NT2/D1 (cell line): ENCODE data around the gene NOG.

Experiments used
- DNase-seq: peaks from one replicate; pipeline ENCODE4 v3.0.0-alpha.2; 2011; ENCODE audit warnings: low read depth, low spot score
- H3K27me3 ChIP-seq: 2 replicates; pipeline ENCODE4 v1.6.0; 2011; ENCODE audit warnings: mild to moderate bottlenecking; ENCODE audit not compliant: insufficient read length, insufficient read depth
- H3K36me3 ChIP-seq: 2 replicates; pipeline ENCODE4 v1.6.1; 2011; ENCODE audit warnings: mild to moderate bottlenecking, low read length, mixed read lengths; ENCODE audit not compliant: insufficient read depth, insufficient read length
- H3K4me1 ChIP-seq: 2 replicates; pipeline ENCODE4 v1.5.1; 2011; ENCODE audit not compliant: insufficient read depth, insufficient read length
- H3K4me3 ChIP-seq: 2 replicates; pipeline ENCODE4 v1.5.1; 2011; ENCODE audit warnings: low read depth; ENCODE audit not compliant: insufficient read length
- H3K9ac ChIP-seq: 2 replicates; pipeline ENCODE4 v1.6.0; 2011; ENCODE audit warnings: low read depth; ENCODE audit not compliant: insufficient read length
- H3K9me3 ChIP-seq: 2 replicates; pipeline ENCODE4 v1.5.1; 2011; ENCODE audit warnings: mild to moderate bottlenecking, low read length; ENCODE audit not compliant: insufficient read depth
- SUZ12 ChIP-seq: IDR thresholded peaks from 2 replicates; pipeline ENCODE4 v1.6.1; 2011; ENCODE audit not compliant: insufficient read length, insufficient read depth; ENCODE audit errors: extremely low read depth
- YY1 ChIP-seq: IDR thresholded peaks from 2 replicates; pipeline ENCODE4 v1.6.1; 2011; ENCODE audit not compliant: insufficient read length, insufficient read depth
- ZNF274 ChIP-seq: IDR thresholded peaks from 2 replicates; pipeline ENCODE4 v1.6.1; 2011; ENCODE audit warnings: mild to moderate bottlenecking, low read depth, low read length

NOG gene

GRCh38 chr17:56592487-56593085, 913 bp upstream of the NOG start:
- H3K9ac ChIP-seq = peak overlapping the region; percentile 81
- no peaks in the 10 kb centered on the region for H3K36me3 ChIP-seq
- peak overlapping the region; percentile 60 for H3K4me3 ChIP-seq
- TF ChIP-seq ZNF274 = no peak
- no peak for TF ChIP-seq YY1
- no peak for TF ChIP-seq SUZ12
- no peak for DNase-seq
- H3K4me1 ChIP-seq = peaks cover 3% of the 10 kb centered on the region
- H3K27me3 ChIP-seq = peaks cover 14% of the 10 kb centered on the region
- H3K9me3 ChIP-seq = no peaks in the 10 kb centered on the region

GRCh38 chr17:56593086-56593645, 333 bp upstream of the NOG start:
- peaks cover 4% of the 10 kb centered on the region for H3K4me1 ChIP-seq
- TF ChIP-seq YY1 = no peak
- TF ChIP-seq ZNF274 = no peak
- no peak for TF ChIP-seq SUZ12
- no peaks in the 10 kb centered on the region for H3K36me3 ChIP-seq
- no peak for DNase-seq
- H3K9me3 ChIP-seq = no peaks in the 10 kb centered on the region
- H3K9ac ChIP-seq = peak overlapping the region; percentile 81
- peaks cover 20% of the 10 kb centered on the region for H3K27me3 ChIP-seq
- H3K4me3 ChIP-seq = peak overlapping the region; percentile 70

- Histone ChIP-seq H3K36me3 (no peaks in the 10 kb centered on the region), H3K4me3 (peak overlapping the region; percentile 70), H3K9me3 (no peaks in the 10 kb centered on the region), H3K27me3 (peaks cover 27% of the 10 kb centered on the region), H3K9ac (peak overlapping the region; percentile 85), H3K4me1 (peaks cover 5% of the 10 kb centered on the region)
- TF ChIP-seq SUZ12 (no peak), ZNF274 (no peak), YY1 (no peak)
- no peak for DNase-seq
Observed at GRCh38 chr17:56594320-56595107, 1.0 kb downstream of the NOG start.

- Histone ChIP-seq H3K4me3 (peak overlapping the region; percentile 70), H3K9me3 (no peaks in the 10 kb centered on the region), H3K4me1 (peaks cover 5% of the 10 kb centered on the region), H3K27me3 (peaks cover 27% of the 10 kb centered on the region), H3K36me3 (no peaks in the 10 kb centered on the region), H3K9ac (no peak overlapping the region)
- DNase-seq = no peak
- TF ChIP-seq ZNF274 = no peak
- no peak for TF ChIP-seq SUZ12
- no peak for TF ChIP-seq YY1
Observed at GRCh38 chr17:56595108-56595418, 1.6 kb downstream of the NOG start.

- Histone ChIP-seq H3K9ac (peak overlapping the region; percentile 29), H3K4me1 (peaks cover 5% of the 10 kb centered on the region), H3K36me3 (no peaks in the 10 kb centered on the region), H3K4me3 (peak overlapping the region; percentile 36), H3K27me3 (peaks cover 27% of the 10 kb centered on the region), H3K9me3 (no peaks in the 10 kb centered on the region)
- peak; percentile 55 for DNase-seq
- TF ChIP-seq ZNF274 = no peak
- TF ChIP-seq YY1 = no peak
- no peak for TF ChIP-seq SUZ12
Observed at GRCh38 chr17:56595831-56596690, 2.6 kb downstream of the NOG start.

DNA sequence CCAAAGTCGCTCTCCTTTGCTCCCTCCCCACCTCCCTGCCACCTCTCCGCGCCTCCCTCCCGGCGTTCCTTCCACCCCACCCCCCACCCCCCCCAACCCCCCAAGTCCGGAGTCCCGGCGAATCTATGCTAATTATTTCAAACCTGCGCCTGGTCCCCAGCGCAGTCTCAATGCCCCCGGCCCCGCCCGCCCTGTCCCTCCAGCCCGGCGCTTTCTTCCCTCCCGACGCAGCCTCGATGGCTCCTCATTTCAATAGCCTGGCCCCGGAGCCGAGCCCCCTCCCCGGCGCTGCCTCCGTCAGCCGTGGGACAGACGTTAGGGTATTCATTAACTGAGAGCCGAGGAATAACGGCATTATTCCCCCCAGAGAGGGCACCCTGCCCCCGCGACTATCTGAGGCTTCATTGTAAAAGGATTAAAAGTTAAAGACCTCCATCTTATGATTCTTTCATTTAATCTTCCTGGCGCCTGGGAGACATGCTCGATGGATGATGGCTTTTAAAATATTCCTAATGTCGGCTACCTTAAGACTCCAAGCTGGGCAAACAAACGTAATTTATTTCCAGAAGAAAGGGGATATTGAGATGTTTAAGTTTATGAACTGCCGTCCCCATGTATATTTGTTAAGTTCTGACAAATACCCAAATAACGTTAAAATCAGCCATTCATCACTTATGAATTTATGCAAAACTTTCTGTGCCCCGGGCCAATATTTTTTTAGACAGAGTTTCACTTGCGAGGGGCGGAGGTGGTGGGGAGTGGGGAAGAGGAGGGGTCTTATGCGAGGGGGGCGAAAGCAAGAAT, 3.4 kb downstream of the NOG start:
- H3K4me1 ChIP-seq = peaks cover 5% of the 10 kb centered on the region
- no peak for TF ChIP-seq SUZ12
- TF ChIP-seq YY1 = no peak
- no peak for TF ChIP-seq ZNF274
- peak overlapping the region; percentile 43 for H3K4me3 ChIP-seq
- no peaks in the 10 kb centered on the region for H3K36me3 ChIP-seq
- H3K27me3 ChIP-seq = peaks cover 22% of the 10 kb centered on the region
- peak overlapping the region; percentile 32 for H3K9ac ChIP-seq
- DNase-seq = peak; percentile 46
- H3K9me3 ChIP-seq = no peaks in the 10 kb centered on the region
